ENCODE results near the gene CALR3. TPM values are rescaled to one million over a fixed set of nuclear protein-coding genes. Genes with fewer than 3 reads are reported as not detected.
"Not testable (repeated sequence)": the region's sequence is repeated elsewhere in the genome, so short reads cannot be mapped to it uniquely, and the experiment has no call there.

The CALR3 gene
- not detected for total RNA-seq

- H3K4me1 ChIP-seq, result no peaks in the 10 kb centered on the region
- intact Hi-C loops (cut with DNase I), result no loop called here
- H3K27me3 ChIP-seq, result no peaks in the 10 kb centered on the region
These were observed at the start of gene CALR3, which contains the start of gene C19orf44 for GRCh38 chr19:16495982-16496612. Gene CALR3, minus strand, starts transcription at chr19:16496167. Its CDS starts 38 bp downstream, at chr19:16496129. Gene C19orf44, plus strand, starts transcription at chr19:16496394. Its CDS starts 4,399 bp downstream, at chr19:16500793.

GRCh38 chr19:16544473-16545231 is 48.7 kb upstream of the CALR3 start:
- Histone ChIP-seq H3K27ac (no peak overlapping the region), H3K27me3 (no peaks in the 10 kb centered on the region)

More at GRCh38 chr19:16495982-16496612, at the start of gene CALR3, which contains the start of gene C19orf44:
- Histone ChIP-seq H3K9ac (ENCODE audit: low read depth in 2 of 2, low read length in 2 of 2) (peak within 1 kb of the TSS; percentile 68 to 71), H3K4me3 (peak within 1 kb of the TSS; percentile 61), H3K27ac (peak within 1 kb of the TSS; percentile 62), H3K9me3 (no peaks in the 10 kb centered on the region), H3K36me3 (no peaks in the 10 kb centered on the region)
- TF ChIP-seq, protein P1, sequence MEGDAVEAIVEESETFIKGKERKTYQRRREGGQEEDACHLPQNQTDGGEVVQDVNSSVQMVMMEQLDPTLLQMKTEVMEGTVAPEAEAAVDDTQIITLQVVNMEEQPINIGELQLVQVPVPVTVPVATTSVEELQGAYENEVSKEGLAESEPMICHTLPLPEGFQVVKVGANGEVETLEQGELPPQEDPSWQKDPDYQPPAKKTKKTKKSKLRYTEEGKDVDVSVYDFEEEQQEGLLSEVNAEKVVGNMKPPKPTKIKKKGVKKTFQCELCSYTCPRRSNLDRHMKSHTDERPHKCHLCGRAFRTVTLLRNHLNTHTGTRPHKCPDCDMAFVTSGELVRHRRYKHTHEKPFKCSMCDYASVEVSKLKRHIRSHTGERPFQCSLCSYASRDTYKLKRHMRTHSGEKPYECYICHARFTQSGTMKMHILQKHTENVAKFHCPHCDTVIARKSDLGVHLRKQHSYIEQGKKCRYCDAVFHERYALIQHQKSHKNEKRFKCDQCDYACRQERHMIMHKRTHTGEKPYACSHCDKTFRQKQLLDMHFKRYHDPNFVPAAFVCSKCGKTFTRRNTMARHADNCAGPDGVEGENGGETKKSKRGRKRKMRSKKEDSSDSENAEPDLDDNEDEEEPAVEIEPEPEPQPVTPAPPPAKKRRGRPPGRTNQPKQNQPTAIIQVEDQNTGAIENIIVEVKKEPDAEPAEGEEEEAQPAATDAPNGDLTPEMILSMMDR (IDR thresholded peaks at IDR 0.05), result no peak
- peak; percentile 99 for DNase-seq

DNA sequence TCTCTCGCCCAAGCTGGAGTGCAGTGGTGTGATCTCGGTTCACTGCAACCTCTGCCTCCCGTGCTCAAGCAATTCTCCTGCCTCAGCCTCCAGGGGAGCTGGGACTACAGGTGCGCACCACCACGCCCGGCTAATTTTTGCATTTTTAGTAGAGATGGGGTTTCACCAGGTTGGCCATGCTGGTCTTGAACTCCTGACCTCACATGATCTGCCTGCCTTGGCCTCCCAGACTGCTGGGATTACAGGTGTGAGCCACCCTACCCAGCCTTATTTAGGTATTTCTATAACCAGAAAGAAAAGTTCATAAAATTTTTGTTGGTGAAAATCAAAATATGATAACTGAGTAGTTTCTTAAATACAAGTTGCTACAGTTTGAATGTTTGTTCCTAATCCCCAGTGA is 47.8 kb upstream of the CALR3 start:
- H3K9ac ChIP-seq (ENCODE audit: low read depth in 2 of 2, low read length in 2 of 2), result peak overlapping the region in 1 of 2 donors; percentile 24
- H3K36me3 ChIP-seq; DNase-seq; H3K4me3 ChIP-seq; H3K27ac ChIP-seq; H3K27me3 ChIP-seq; H3K9me3 ChIP-seq; intact Hi-C loops (cut with DNase I): not testable (repeated sequence)
- H3K4me1 ChIP-seq, result peaks cover 22% of the 10 kb centered on the region

More at GRCh38 chr19:16544473-16545231, 48.7 kb upstream of the CALR3 start:
- TF ChIP-seq, protein P1 (IDR thresholded peaks at IDR 0.05), result no peak
- no peaks in the 10 kb centered on the region for H3K36me3 ChIP-seq
- intact Hi-C loops (cut with DNase I), result no loop called here
- no peak for DNase-seq
- no peak overlapping the region for H3K9ac ChIP-seq (ENCODE audit: low read depth in 2 of 2, low read length in 2 of 2)
- H3K4me1 ChIP-seq, result peaks cover 20% of the 10 kb centered on the region
- H3K4me3 ChIP-seq, result no peak overlapping the region
- H3K9me3 ChIP-seq, result no peaks in the 10 kb centered on the region

GRCh38 chr19:16542910-16543472 is 47.0 kb upstream of the CALR3 start:
- TF ChIP-seq, protein P1 (IDR thresholded peaks at IDR 0.05), result no peak
- H3K27ac ChIP-seq, result peak overlapping the region; percentile 87
- peaks cover 22% of the 10 kb centered on the region for H3K4me1 ChIP-seq

DNA sequence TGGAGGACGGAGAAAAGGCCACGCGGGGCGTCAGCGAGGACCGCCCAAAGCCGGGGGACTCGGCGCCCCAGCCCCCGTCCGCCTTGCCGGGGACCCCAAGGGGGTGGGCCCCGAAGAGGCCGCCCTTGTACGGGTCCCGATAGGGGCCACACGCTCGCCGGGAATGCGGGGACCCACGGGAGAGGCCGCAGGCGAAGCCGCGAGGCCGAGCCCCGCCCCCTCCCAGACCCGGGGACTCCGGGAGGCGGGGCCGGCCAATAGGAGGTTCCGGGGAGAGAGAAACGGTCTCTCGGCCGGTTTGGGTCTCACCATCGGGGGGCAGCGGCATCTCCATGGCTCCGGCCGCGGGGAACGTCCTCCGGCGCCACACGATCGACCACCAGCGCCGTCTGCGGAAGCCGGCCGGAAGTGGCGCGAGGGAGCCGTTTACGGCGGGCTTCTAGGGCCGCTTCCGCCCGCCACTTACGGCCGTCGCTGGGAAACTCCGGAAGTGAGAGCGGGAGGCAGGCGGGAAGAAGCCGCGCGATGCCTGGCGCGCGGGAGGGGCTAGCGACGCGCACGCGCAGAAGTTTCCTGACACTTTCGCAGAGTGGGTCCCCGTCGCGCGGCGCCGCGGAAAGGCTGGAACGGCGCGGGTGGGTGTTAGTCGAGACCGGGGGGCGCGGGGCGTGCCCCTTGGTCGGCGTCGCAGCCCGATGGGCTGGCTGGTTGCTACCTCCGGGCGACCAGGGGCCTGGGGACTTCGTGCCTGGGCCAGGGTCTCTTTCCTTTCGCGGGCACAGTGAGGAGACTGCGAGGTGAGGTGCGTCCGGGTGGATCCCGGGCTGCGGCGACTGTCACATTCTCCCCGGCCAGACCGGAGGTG is 46.3 kb upstream of the CALR3 start, which contains the start of gene CHERP:
TSS of gene CHERP (minus strand) at position 393 of the 865 bp plus-strand sequence. CDS start at position 334, 59 bp downstream.
- Histone ChIP-seq H3K36me3 (no peaks in the 10 kb centered on the region), H3K4me1 (peaks cover 22% of the 10 kb centered on the region), H3K4me3 (peak within 1 kb of the TSS; percentile 100), H3K9me3 (no peaks in the 10 kb centered on the region), H3K27me3 (no peaks in the 10 kb centered on the region), H3K27ac (peak within 1 kb of the TSS; percentile 87), H3K9ac (ENCODE audit: low read depth in 2 of 2, low read length in 2 of 2) (peak within 1 kb of the TSS; percentile 86 to 89)
- TF ChIP-seq, protein P1 (IDR thresholded peaks at IDR 0.05), result no peak
- intact Hi-C loops (cut with DNase I), result no loop called here
- peak; percentile 94 for DNase-seq

More at GRCh38 chr19:16542910-16543472, 47.0 kb upstream of the CALR3 start:
- Histone ChIP-seq H3K4me3 (peak overlapping the region; percentile 100), H3K36me3 (no peaks in the 10 kb centered on the region), H3K27me3 (no peaks in the 10 kb centered on the region), H3K9ac (ENCODE audit: low read depth in 2 of 2, low read length in 2 of 2) (peak overlapping the region; percentile 86 to 89), H3K9me3 (no peaks in the 10 kb centered on the region)
- intact Hi-C loops (cut with DNase I), result no loop called here
- DNase-seq, result no peak
